Measurements from ENCODE around the gene RBM24. TPM values are rescaled to one million over a fixed set of nuclear protein-coding genes. Genes with fewer than 3 reads are reported as not detected.

Gene RBM24
- total RNA-seq (2016; rRNA removed; fragmentation: Illumina TruSeq; extraction: Trizol) (1.2 and 1.5 TPM in 2 replicates), polyA plus RNA-seq (2011; rRNA removed) (14.2 and 17.4 TPM in 2 replicates), polyA minus RNA-seq (2011; rRNA and poly(A)+ RNA removed; ENCODE audit: low replicate concordance) (54.9 TPM in 1 of 2 replicates, not detected in the other), Bru-seq, nascent RNA (percentile 64 among the genes with signal in this experiment), BruChase-seq, experiment 1, labeled RNA remaining after a 6-hour chase (percentile 83 among the genes with signal in this experiment), BruChase-seq, experiment 2, labeled RNA remaining after a 2-hour chase (percentile 63 among the genes with signal in this experiment)
- 0.30 and 0.62 TPM in 2 replicates for total RNA-seq (2016; cell fraction: cytosol; rRNA removed; fragmentation: Illumina TruSeq; extraction: Trizol; ENCODE audit: low read depth)
- total RNA-seq (2016; cell fraction: insoluble cytoplasmic fraction; rRNA removed; fragmentation: Illumina TruSeq; extraction: Trizol): 0.76 and 0.89 TPM in 2 replicates
- total RNA-seq (2016; cell fraction: membrane; rRNA removed; fragmentation: Illumina TruSeq; extraction: Trizol): 1.2 and 2.2 TPM in 2 replicates
- total RNA-seq (2016; cell fraction: nucleus; rRNA removed; fragmentation: Illumina TruSeq; extraction: Trizol): 0.81 and 1.2 TPM in 2 replicates
- polyA plus RNA-seq (2011; cell fraction: cytosol; rRNA removed): 10.7 and 12.6 TPM in 2 replicates
- 12.0 and 16.2 TPM in 2 replicates for polyA plus RNA-seq (2011; cell fraction: nucleus; rRNA removed)
- polyA plus RNA-seq (2012): 15.9 and 21.5 TPM in 2 replicates
- 0.70 and 0.95 TPM in 2 replicates for polyA plus RNA-seq (2016; cell fraction: cytosol; fragmentation: Illumina TruSeq; extraction: Trizol; ENCODE audit: low read depth)
- 1.8 and 1.9 TPM in 2 replicates for polyA plus RNA-seq (2016; cell fraction: insoluble cytoplasmic fraction; fragmentation: Illumina TruSeq; extraction: Trizol; ENCODE audit: low read depth)
- 1.3 and 1.5 TPM in 2 replicates for polyA plus RNA-seq (2016; cell fraction: membrane; fragmentation: Illumina TruSeq; extraction: Trizol; ENCODE audit: low read depth)
- 1.8 and 2.1 TPM in 2 replicates for polyA plus RNA-seq (2016; cell fraction: nucleus; fragmentation: Illumina TruSeq; extraction: Trizol; ENCODE audit: insufficient read depth, low read depth)
- 18.0 and 21.3 TPM in 2 replicates for polyA minus RNA-seq (2011; cell fraction: cytosol; rRNA and poly(A)+ RNA removed)
- 6.8 and 8.3 TPM in 2 replicates for polyA minus RNA-seq (2011; cell fraction: nucleus; rRNA and poly(A)+ RNA removed)
- long read RNA-seq, experiment 1: 0 reads
- long read RNA-seq, experiment 2, transcript RBM24-202 (4 exons, 2,703 nt): major isoform, 5 of 23 reads
- long read RNA-seq, experiment 2, partial matches to known transcripts: 0 of 23 reads
- long read RNA-seq, experiment 2, other reads (novel, unspliced or antisense): 18 of 23 reads

- Histone ChIP-seq H3K36me3 (replicated peaks in 1 of 2; ENCODE audit: control insufficient read depth in 1 of 2, insufficient read depth in 2 of 2, low read length in 2 of 2) (no peaks in the 10 kb centered on the region), H3K27ac (ENCODE audit: extremely low read length, insufficient read depth, low read length) (no peak within 1 kb of the TSS), H3K79me2 (ENCODE audit: insufficient read depth, low read length) (no peaks in the 10 kb centered on the region), H3K4me3 (replicated peaks in 1 of 3; ENCODE audit: insufficient read depth in 1 of 3, low read depth in 2 of 3, low read length in 3 of 3) (peak within 1 kb of the TSS; percentile 82 to 94 (median 93)), H3K4me1 (ENCODE audit: insufficient read depth, low read length) (peaks cover 20% of the 10 kb centered on the region), H3K27me3 (ENCODE audit: control insufficient read depth in 1 of 2, insufficient read depth in 2 of 2, low read length in 2 of 2) (peaks cover 0 to 7% of the 10 kb centered on the region in 2 experiments; a peak in 1 of 5 replicates), H3K4me2 (ENCODE audit: low read depth, low read length) (peak within 1 kb of the TSS; percentile 93), H3K9me3 (ENCODE audit: low read length) (no peaks in the 10 kb centered on the region), H2AFZ (ENCODE audit: low read length) (peak within 1 kb of the TSS; percentile 36), H4K20me1 (ENCODE audit: insufficient read depth, low read length) (no peaks in the 10 kb centered on the region), H3K9ac (ENCODE audit: insufficient read depth, low read depth, low read length) (peak within 1 kb of the TSS; percentile 86)
- ChIA-PET POLR2A (interaction anchor here (1.4 kb wide), 1 partner anchor 30 kb away, joined by 3 read pairs; no protein-coding TSS in a partner anchor), CTCF (ENCODE audit: low intra/inter-chr PET ratio, low total read pairs) (interaction anchor here (2.6 kb wide), 1 partner anchor 303 kb away, joined by 14 read pairs; no protein-coding TSS in a partner anchor)
- BruUV-seq (replicated peaks): no TSS peak
- in situ Hi-C loops (cut with HindIII; ENCODE audit: extremely low pct_ligation_motif_present, low pct_unique_long_range_greater_than_20kb): loop anchor here (5.0 kb wide), 1 partner anchor 301 kb away; no protein-coding TSS in a partner anchor
- intact Hi-C loops (cut with micrococcal nuclease; ENCODE audit: unreplicated experiment): loop anchor here (1.0 to 5.0 kb wide), 3 partner anchors 114 to 303 kb away; no protein-coding TSS in a partner anchor
- FAIRE-seq (no peak), DNase-seq (ENCODE audit: low spot score) (peak; percentile 66), ATAC-seq (peak; percentile 79)
- WGBS (ENCODE audit: low lambda C conversion rate): 28% methylated on average over 32 of the region's 46 CpGs
- TF ChIP-seq CREB1 (IDR thresholded peaks at IDR 0.05) (no peak), CREB1 (CRISPR knock-in tag; IDR thresholded peaks at IDR 0.05) (no peak), PAF1 (CRISPR knock-in tag; IDR thresholded peaks at IDR 0.05) (no peak), TP53 (CRISPR knock-in tag; conservative IDR thresholded peaks at IDR 0.05) (no peak), BRD4 (CRISPR knock-in tag; IDR thresholded peaks at IDR 0.05) (no peak), ZSCAN29 (CRISPR knock-in tag; conservative IDR thresholded peaks at IDR 0.05) (peak; percentile 99), POLR2A (IDR thresholded peaks at IDR 0.05; ENCODE audit: insufficient read depth in 1 of 2, low read depth in 2 of 2, low read length in 2 of 2) (no peak), HDAC2 (CRISPR knock-in tag; IDR thresholded peaks at IDR 0.05) (0 out of 2 replicates have a peak, but pooled peaks have one; percentile 1), STAG1 (CRISPR knock-in tag; IDR thresholded peaks at IDR 0.05) (peak; percentile 65), SOX5 (CRISPR knock-in tag; IDR thresholded peaks at IDR 0.05; ENCODE audit: borderline replicate concordance) (0 out of 2 replicates have a peak, but pooled peaks have one; percentile 5), HMGXB4 (CRISPR knock-in tag; IDR thresholded peaks at IDR 0.05; ENCODE audit: borderline replicate concordance in 1 of 2, low read depth in 1 of 2) (peak in 1 of 2 experiments; percentile 32; a peak in 2 of 4 replicates), ZNF546 (CRISPR knock-in tag; conservative IDR thresholded peaks at IDR 0.05) (0 out of 2 replicates have a peak, but pooled peaks have one; percentile 18), NFKBIZ (CRISPR knock-in tag; IDR thresholded peaks at IDR 0.05) (0 out of 2 replicates have a peak, but pooled peaks have one; percentile 10), ZNF800 (CRISPR knock-in tag; IDR thresholded peaks at IDR 0.05) (no peak), ZNF275 (CRISPR knock-in tag; IDR thresholded peaks at IDR 0.05; ENCODE audit: borderline replicate concordance) (no peak)
Measured at GRCh38 chr6:17281100-17281496, at the start of gene RBM24. TSS of gene RBM24 (plus strand) at chr6:17281361. CDS start at chr6:17281582, 221 bp downstream.

Measured in HepG2 (cell line).